Activated CD4-positive, alpha-beta T cell treated with anti-CD3 and anti-CD28 coated beads, Interleukin-2, amount 50 U/mL, for 1 hour (primary cell): ENCODE data around the gene CFHR5.
"Not testable (repeated sequence)": the region's sequence is repeated elsewhere in the genome, so short reads cannot be mapped to it uniquely, and the experiment has no call there.

ENCODE experiments used
- DNase-seq: peaks from one replicate; pipeline ENCODE4 v3.0.0-alpha.2; 2020

The CFHR5 gene

DNA sequence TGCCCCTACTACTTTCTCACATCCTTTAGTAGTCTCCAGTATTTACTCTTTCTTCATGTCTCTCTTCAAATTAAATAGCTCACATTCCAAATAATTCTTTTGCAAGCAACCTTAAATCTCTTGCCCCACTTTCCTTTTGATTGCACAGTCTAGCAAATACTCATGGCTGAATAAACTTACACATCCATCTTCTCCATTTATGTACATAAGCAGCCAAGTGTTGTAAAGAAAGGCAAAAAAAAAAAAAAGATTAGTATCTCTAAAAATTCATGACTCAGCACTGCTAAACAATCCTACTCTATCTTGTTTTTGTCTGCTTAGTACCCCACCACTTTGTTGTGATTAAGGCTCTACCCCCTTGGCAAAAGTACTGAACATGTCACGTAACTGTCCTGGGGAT is 47.1 kb downstream of the CFHR5 start:
- no peak for DNase-seq

GRCh38 chr1:197027359-197027758 is 50.0 kb downstream of the CFHR5 start:
- no peak for DNase-seq

GRCh38 chr1:197029749-197030148 is 52.4 kb downstream of the CFHR5 start:
- no peak for DNase-seq

GRCh38 chr1:197034631-197035339 is 57.4 kb downstream of the CFHR5 start:
- DNase-seq, result not testable (repeated sequence)

- DNase-seq, result no peak
Observed at GRCh38 chr1:197036861-197037260, 59.5 kb downstream of the CFHR5 start.

DNA sequence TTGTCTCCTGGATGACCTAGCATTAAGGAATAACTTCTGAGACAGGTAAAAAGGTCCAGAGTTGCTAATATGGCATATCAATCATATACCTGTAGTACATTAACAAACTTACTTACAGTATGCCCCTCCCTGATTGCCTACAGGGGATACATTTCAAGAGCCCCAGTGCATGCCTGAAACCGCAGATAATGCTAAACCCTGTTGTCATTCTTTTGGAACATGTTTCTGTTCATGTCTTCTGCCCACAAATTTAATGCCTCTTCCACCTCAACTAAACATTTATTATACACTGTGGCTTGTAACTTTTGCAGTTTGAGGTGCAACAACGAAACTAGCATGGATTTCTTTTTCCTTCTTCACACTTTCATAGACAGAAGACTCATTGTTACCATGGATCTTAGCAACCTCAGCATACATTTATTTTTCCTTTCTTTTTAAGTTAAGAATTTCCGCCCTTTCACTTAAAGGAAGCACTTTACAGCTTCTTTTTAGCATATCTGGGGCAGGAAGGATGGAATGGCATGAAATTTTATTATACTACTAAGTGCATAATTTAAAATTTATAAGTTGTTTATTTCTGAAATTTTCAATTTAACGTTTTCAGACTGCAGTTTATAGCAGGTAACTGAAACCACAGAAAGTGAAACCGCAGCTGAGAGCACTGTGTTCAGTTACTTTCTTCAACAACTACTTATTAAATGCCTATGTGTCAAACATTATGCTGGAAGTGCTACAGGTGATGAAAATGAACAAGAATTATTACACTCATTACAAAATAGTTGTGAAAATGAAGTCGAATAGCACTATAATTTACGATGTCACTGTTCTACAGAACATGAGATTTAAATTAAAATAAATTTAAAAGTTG is 64.4 kb downstream of the CFHR5 start:
- no peak for DNase-seq

- no peak for DNase-seq
Observed at GRCh38 chr1:197042676-197043341, 65.5 kb downstream of the CFHR5 start.

- DNase-seq, result no peak
Observed at GRCh38 chr1:197049100-197049499, 71.7 kb downstream of the CFHR5 start.
